GM12801 (cell line): ENCODE data around the gene MTARC2.

Experiments used
- TF ChIP-seq, protein P1 (sequence below): IDR thresholded peaks from one replicate; pipeline ENCODE4 v1.5.1; 2011; ENCODE audit warnings: control low read depth; ENCODE audit not compliant: insufficient read length; ENCODE audit errors: extremely low read depth

MTARC2 gene

DNA sequence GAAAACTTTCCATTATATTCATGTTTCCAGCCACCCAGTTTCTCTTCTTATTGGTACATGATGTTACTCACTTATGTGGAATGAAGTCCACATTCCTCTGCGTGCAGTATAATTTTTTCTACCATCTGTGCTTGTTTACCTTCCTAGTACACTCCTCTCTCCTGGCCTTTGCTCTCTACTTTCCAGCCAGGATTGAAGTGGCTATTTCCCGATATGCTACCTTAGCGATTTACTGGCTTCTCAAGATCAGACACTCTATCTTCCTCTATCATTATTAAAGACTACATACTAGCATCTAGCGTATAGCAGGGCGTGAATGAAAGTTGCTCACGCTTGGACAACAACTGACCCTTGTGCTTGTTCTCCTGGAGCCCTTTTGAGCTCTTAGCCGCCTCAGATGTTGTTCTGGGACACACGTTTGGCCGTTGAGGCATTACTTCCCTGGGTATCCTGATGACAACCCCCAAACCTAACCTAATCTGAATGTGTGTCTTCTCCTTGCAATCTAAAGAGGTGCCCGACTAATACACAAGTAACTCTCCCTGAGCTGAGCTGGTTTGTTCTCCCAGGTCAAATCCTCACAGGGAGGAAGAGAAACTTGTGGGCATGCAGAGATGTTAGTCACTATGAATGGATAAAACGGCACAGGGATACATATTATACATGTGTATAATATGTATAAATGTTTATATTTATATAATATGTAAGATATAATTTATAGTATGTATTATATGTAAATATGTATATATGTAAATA, 13.4 kb upstream of the MTARC2 start:
- TF ChIP-seq, protein P1, sequence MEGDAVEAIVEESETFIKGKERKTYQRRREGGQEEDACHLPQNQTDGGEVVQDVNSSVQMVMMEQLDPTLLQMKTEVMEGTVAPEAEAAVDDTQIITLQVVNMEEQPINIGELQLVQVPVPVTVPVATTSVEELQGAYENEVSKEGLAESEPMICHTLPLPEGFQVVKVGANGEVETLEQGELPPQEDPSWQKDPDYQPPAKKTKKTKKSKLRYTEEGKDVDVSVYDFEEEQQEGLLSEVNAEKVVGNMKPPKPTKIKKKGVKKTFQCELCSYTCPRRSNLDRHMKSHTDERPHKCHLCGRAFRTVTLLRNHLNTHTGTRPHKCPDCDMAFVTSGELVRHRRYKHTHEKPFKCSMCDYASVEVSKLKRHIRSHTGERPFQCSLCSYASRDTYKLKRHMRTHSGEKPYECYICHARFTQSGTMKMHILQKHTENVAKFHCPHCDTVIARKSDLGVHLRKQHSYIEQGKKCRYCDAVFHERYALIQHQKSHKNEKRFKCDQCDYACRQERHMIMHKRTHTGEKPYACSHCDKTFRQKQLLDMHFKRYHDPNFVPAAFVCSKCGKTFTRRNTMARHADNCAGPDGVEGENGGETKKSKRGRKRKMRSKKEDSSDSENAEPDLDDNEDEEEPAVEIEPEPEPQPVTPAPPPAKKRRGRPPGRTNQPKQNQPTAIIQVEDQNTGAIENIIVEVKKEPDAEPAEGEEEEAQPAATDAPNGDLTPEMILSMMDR: no peak

DNA sequence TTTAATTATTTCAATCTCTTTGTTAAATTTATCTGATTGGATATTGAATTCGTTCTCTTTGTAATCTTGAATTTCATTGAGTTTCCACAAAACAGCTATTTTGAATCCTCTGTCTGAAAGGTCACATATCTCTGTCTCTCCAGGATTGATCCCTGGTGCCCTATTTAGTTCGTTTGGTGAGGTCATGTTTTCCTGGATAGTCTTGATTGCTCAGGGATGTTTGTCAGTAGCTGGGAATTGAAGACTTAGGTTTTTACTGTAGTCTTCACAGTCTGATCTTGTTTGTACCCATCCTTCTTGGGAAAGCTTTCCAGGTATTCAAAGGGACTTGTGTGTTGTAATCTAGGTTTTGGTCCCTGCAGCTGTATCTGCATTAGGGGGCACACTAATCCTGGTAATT, 6.8 kb upstream of the MTARC2 start:
- TF ChIP-seq, protein P1: no peak

DNA sequence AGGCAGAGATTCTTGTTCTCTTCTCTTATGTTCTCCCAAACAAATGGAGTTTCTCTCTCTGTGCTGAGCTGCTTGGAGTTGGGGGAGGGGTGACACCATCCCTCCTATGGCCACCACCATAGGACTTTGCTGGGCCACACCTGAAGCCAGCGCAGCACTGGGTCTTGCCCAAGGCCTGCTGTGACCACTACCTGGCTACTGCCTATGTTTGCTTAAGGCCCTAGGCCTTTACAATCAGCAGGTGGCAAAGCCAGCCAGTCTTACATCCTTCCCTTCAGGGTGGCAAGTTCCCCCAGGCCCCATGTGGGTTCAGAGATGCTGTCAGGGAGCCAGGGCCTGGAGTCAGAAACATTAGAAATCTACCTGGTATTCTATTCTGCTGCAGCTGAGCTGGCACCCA, 6.3 kb upstream of the MTARC2 start:
- TF ChIP-seq, protein P1: no peak

DNA sequence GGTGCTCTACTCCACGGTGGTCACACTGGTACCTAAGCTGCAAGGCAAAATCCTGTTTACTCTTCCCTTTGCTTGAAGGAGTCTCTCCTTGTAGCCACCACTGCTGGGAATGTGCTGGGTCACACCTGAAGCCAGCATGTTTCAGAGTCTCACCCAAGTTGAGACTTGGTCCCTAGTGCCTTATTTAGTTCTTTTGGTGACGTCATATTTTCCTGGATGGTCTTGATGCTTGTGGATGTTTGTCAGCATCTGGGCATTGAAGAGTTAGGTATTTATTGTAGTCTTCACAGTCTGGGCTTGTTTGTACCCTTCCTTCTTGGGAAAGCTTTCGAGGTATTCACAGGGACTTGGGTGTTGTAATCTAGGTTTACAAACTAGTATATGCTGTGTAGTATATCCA, 5.6 kb upstream of the MTARC2 start:
- TF ChIP-seq, protein P1: no peak

DNA sequence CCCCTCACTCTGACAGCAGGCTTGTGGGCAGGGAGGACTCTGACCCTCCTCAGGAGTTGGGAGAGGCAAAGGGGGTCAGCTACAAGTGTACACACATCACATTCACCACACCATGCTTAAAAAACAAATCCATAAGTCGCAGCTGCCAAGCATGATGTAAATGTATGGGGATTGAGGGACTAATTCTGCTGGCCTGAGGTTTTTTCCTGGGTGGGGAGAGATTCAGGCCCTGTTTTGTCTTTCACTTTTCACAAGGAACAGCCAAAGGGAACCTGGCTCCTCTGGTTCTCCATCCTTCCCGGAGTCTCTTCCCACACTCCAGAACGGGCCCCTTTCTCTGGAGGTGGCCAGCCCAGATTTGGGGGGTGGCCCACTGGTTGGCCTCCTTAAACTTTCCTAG, 1.3 kb upstream of the MTARC2 start:
- TF ChIP-seq, protein P1: no peak

DNA sequence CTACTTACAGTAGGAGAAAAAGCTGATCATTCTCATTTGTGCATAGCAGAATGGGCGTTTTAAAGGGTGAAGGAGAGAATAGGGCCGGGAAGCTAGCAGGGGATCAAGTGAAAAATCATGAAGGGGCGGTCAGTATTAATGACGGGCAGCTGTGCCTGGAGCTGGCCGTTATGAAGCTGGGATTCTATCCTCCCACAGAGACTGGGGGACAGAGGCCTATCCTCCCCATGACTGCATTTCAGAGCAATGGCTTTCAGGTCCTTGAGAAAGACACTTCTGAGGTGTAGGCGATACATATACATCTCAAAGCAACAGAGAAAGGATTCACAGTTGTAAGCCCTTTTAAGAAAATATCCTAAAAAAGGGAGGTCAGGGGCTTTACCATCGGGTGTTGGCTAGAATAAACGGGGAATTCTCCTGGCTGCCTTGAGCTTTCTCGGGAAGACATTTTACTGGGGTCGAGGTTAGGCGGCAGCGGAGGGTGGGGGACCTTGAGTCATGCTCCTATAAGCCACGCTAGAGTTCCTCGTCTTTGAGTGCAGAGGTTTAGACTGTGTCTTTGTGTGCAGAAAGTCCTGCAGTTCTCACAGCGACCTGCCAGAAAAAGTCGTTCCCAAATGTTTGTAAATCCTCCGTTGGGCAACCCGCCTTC, 559 bp upstream of the MTARC2 start:
- TF ChIP-seq, protein P1: no peak

DNA sequence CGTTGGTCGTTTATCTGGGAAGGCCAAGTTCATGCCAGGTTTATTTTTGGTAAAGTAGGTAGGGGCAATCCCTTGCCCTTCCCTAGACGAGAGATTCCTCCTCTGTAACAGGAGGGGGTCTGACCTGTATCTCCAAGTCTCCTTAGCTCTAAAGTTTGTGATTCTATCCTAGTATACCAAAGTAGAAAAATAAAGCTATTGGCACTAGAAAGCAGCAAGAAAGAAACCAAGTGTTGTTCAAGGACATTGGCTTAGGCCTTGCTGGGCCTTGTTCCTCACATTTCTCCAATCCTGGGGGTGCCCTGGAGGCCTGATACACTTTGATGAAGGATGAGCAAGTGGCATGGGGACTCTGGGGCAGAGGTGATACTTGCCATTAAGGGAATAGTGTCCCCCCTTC, 814 bp downstream of the MTARC2 start:
- TF ChIP-seq, protein P1: no peak
